GM23338 (cell line): Measurements from ENCODE around the gene MLF2.

ENCODE experiments used
- POLR2AphosphoS5 ChIP-seq: IDR thresholded peaks from 2 replicates; pipeline ENCODE4 v1.6.1; 2016; ENCODE audit warnings: antibody characterized with exemption, low read depth
- TF ChIP-seq, protein P1 (sequence below), 2 experiments: fragments of 200-600 bp in 1 of 2; sonication (generic) in 1 of 2; conservative IDR thresholded peaks; 2 replicates each; pipeline versions ENCODE4 v1.5.1 to v1.6.1; 2016 to 2017; ENCODE audit warnings: antibody characterized with exemption in 2 of 2, low read depth in 2 of 2, mild to moderate bottlenecking in 2 of 2, moderate library complexity in 1 of 2

DNA sequence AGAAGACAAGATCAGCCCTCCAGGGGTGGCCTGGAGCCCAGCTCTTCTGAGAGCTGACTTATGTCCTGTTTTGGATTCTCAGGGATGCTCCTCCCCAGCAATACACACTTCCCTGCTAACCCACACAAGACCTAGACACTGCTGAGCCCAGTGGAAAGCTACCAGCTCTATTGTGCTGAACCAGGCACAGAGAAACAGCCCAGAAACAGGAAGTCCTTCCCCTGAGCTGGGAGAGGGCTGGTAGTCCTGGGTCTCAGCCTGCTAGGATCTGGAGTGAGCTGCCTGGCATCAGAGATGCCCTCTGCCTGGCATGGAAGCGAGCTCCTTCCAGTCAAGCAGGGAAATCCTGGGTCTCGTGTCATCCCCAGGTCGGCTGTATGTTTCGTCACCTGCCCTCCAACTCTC, 18.2 kb upstream of the MLF2 start:
- TF ChIP-seq, protein P1, sequence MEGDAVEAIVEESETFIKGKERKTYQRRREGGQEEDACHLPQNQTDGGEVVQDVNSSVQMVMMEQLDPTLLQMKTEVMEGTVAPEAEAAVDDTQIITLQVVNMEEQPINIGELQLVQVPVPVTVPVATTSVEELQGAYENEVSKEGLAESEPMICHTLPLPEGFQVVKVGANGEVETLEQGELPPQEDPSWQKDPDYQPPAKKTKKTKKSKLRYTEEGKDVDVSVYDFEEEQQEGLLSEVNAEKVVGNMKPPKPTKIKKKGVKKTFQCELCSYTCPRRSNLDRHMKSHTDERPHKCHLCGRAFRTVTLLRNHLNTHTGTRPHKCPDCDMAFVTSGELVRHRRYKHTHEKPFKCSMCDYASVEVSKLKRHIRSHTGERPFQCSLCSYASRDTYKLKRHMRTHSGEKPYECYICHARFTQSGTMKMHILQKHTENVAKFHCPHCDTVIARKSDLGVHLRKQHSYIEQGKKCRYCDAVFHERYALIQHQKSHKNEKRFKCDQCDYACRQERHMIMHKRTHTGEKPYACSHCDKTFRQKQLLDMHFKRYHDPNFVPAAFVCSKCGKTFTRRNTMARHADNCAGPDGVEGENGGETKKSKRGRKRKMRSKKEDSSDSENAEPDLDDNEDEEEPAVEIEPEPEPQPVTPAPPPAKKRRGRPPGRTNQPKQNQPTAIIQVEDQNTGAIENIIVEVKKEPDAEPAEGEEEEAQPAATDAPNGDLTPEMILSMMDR (conservative IDR thresholded peaks at IDR 0.05; ENCODE audit: low read depth in 2 of 2), result no peak
- no peak for TF ChIP-seq POLR2AphosphoS5
